SK-N-MC (cell line): ENCODE results near the gene WDFY3.

Source experiments
- DNase-seq: peaks from one replicate; pipeline ENCODE4 v3.0.0-alpha.2; 2011; ENCODE audit warnings: low read depth, low spot score
- H3K27ac ChIP-seq: fragments of 200-600 bp; sonication (generic); 2 replicates; pipeline ENCODE4 v1.5.1; 2016; ENCODE audit warnings: mixed run types
- H3K36me3 ChIP-seq: fragments of 200-600 bp; sonication (generic); 2 replicates; pipeline ENCODE4 v1.6.1; 2017; ENCODE audit warnings: antibody characterized with exemption, low read length, mixed read lengths; ENCODE audit not compliant: insufficient read depth
- H3K4me3 ChIP-seq: fragments of 200-600 bp; sonication (generic); 2 replicates; pipeline ENCODE4 v1.5.1; 2016
- H3K9ac ChIP-seq: fragments of 200-600 bp; sonication (generic); 2 replicates; pipeline ENCODE4 v1.8.0; 2017; ENCODE audit warnings: mixed run types, mixed read lengths; ENCODE audit not compliant: insufficient read length
- H3K9me3 ChIP-seq: fragments of 200-600 bp; sonication (generic); 2 replicates; pipeline ENCODE4 v1.6.1; 2017; ENCODE audit warnings: low read depth, mild to moderate bottlenecking, antibody characterized with exemption, low read length, moderate library complexity, mixed read lengths
- EZH2 ChIP-seq: fragments of 200-600 bp; sonication (generic); IDR thresholded peaks from one replicate; pipeline ENCODE4 v1.6.1; 2017; ENCODE audit warnings: antibody characterized with exemption
- FOXP2 ChIP-seq: optimal IDR thresholded peaks from 2 replicates; pipeline ENCODE3; 2011; ENCODE audit warnings: mild to moderate bottlenecking, moderate library complexity; ENCODE audit not compliant: insufficient read depth; ENCODE audit errors: extremely low read length, control extremely low read depth
- POLR2AphosphoS5 ChIP-seq: IDR thresholded peaks from 2 replicates; pipeline ENCODE4 v1.6.1; 2012; ENCODE audit warnings: mild to moderate bottlenecking, low read depth, low read length, borderline replicate concordance

WDFY3 gene

DNA sequence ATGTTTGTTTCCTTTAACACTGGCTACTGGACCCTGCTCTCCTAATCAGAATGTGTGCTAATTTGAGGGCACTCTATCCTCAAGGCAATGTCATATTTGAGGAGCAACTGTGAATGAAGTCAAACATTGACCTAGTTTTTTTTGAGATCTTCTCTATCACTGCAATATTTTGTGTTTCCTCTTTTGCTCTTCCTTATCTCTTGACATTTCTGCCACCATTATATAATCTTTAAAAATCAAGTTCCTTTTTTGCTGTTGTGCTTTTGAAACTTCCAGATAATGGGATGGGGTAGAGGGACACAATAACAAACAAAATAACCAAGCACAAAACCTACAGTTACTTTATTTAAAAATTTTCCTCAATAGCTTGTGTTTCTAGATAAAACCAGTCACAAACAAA lies 7.4 kb upstream of the WDFY3 start:
- Histone ChIP-seq H3K27ac (no peak overlapping the region), H3K36me3 (no peaks in the 10 kb centered on the region), H3K9me3 (no peaks in the 10 kb centered on the region), H3K4me3 (no peak overlapping the region), H3K9ac (no peak overlapping the region)
- TF ChIP-seq EZH2 (no peak), POLR2AphosphoS5 (no peak)
- DNase-seq, result no peak

GRCh38 chr4:84971319-84971932 lies 4.9 kb upstream of the WDFY3 start:
- H3K9ac ChIP-seq, result peak overlapping the region; percentile 22
- no peaks in the 10 kb centered on the region for H3K9me3 ChIP-seq
- no peaks in the 10 kb centered on the region for H3K36me3 ChIP-seq
- peak; percentile 58 for DNase-seq
- peak overlapping the region; percentile 20 for H3K4me3 ChIP-seq
- peak overlapping the region; percentile 78 for H3K27ac ChIP-seq
- TF ChIP-seq EZH2 (no peak), FOXP2 (no peak), POLR2AphosphoS5 (no peak)

- TF ChIP-seq EZH2, result no peak
- TF ChIP-seq FOXP2, result no peak
- TF ChIP-seq POLR2AphosphoS5, result no peak
- Histone ChIP-seq H3K36me3 (no peaks in the 10 kb centered on the region), H3K9me3 (no peaks in the 10 kb centered on the region), H3K4me3 (peak overlapping the region; percentile 95), H3K27ac (peak overlapping the region; percentile 50; the same call in 1 of the 2 replicates), H3K9ac (peak overlapping the region; percentile 83)
- no peak for DNase-seq
Measured at GRCh38 chr4:84968925-84969324, 2.4 kb upstream of the WDFY3 start.

- peak overlapping the region; percentile 95 for H3K4me3 ChIP-seq
- no peaks in the 10 kb centered on the region for H3K9me3 ChIP-seq
- no peak for TF ChIP-seq POLR2AphosphoS5
- H3K36me3 ChIP-seq, result peaks cover 6% of the 10 kb centered on the region; the same call in 1 of the 2 replicates
- peak overlapping the region; percentile 83 for H3K9ac ChIP-seq
- DNase-seq, result no peak
- H3K27ac ChIP-seq, result peak overlapping the region; percentile 37
Measured at GRCh38 chr4:84967243-84967690, 777 bp upstream of the WDFY3 start.

DNA sequence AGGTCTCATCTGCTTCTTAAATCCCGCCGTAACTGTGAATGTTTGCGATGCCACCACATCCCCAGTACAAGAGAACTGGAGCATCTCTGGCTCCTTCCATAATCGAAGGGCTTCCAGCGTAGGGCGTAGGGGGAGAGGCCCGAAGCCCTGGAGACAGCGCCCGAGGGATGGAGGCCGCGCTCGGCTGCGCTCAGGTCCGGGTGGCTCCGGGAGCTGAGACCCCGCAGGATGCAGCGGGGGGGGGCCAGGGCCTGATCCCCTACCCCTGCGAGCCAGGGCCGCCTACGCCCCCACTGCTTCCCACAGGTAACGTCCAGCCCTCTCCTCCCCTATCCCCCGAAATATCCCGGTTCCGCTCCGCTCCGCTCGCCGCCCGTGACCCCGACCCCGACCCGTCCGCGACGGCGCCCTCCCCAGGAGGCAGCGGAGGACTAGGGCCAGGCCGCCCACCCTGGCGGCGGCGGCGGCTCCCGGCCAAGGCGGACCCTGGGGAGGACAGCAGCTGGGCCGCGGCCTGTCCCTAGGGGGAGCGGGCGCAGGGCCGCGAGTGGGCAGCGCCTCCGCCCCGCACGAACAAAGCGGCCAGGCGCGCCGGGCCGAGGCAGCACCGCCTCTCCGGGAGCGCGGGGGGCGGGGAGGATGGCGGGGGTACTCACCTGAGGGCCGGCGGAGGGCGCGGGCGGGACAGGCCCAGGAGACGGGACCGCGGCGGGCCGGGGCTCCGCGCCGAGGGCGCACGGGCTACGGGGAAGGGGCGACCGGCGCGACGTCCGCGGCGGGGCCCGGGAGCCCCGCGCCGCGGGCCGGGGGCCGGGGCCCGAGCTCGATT lies 723 bp downstream of the WDFY3 start:
- Histone ChIP-seq H3K9ac (peak overlapping the region; percentile 85), H3K36me3 (peaks cover 6% of the 10 kb centered on the region; the same call in 1 of the 2 replicates), H3K27ac (0 out of 2 replicates have a peak overlapping the region, but pooled peaks have one; percentile 73), H3K4me3 (peak overlapping the region; percentile 95), H3K9me3 (no peaks in the 10 kb centered on the region)
- TF ChIP-seq FOXP2 (no peak), POLR2AphosphoS5 (no peak), EZH2 (no peak)
- no peak for DNase-seq

DNA sequence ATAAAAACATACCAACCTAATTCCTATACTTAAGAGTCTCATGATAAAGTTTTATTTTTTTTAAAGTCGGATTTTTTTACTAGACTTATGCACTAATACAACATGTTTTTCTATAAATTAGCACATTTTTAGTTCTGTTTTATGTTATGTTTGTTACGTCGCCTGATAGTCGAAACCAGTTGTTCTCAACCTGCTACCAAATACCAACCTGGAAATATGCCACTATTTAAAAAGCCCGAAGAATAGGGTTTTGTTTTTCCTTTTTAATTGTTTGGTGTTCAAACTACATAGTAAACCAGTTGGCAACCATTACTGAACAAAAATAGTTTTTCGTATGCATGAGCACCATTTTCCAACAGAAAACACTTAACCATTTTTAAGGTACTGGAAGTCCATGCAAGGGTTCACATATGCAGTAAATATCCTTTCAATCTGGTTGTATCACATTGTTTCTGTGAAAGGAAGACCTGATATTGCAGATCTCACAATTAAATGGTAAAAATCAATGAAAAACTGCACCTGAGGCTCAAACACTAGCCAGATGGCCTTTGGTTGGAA lies 1.4 kb downstream of the WDFY3 start:
- TF ChIP-seq EZH2 (no peak), POLR2AphosphoS5 (no peak), FOXP2 (no peak)
- Histone ChIP-seq H3K27ac (peak overlapping the region; percentile 28; the same call in 1 of the 2 replicates), H3K9ac (peak overlapping the region; percentile 85), H3K36me3 (peaks cover 6% of the 10 kb centered on the region; the same call in 1 of the 2 replicates), H3K4me3 (peak overlapping the region; percentile 95), H3K9me3 (no peaks in the 10 kb centered on the region)
- DNase-seq, result no peak

DNA sequence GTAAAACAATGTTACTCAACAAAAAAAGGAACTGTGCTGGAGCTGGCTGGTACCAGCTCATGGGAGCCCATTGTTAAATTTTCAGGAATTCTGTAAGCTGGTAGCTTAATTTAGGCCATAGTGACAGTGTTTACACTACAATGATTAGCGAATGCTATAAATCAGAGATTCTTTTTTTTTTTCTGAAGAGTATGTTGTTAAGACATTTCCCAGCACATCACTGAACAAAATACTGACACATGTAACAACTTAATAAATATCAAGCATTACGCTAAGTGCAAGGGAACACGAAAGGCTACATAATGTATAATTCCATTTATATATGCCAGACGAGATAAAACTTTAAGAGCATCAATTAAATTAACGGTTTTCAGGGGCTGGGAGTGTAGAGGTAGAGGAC lies 4.4 kb downstream of the WDFY3 start:
- H3K36me3 ChIP-seq, result peaks cover 6% of the 10 kb centered on the region
- TF ChIP-seq EZH2, result no peak
- no peak for TF ChIP-seq POLR2AphosphoS5
- TF ChIP-seq FOXP2, result no peak
- H3K27ac ChIP-seq, result no peak overlapping the region
- H3K9me3 ChIP-seq, result no peaks in the 10 kb centered on the region
- no peak overlapping the region for H3K9ac ChIP-seq
- H3K4me3 ChIP-seq, result no peak overlapping the region
- no peak for DNase-seq

DNA sequence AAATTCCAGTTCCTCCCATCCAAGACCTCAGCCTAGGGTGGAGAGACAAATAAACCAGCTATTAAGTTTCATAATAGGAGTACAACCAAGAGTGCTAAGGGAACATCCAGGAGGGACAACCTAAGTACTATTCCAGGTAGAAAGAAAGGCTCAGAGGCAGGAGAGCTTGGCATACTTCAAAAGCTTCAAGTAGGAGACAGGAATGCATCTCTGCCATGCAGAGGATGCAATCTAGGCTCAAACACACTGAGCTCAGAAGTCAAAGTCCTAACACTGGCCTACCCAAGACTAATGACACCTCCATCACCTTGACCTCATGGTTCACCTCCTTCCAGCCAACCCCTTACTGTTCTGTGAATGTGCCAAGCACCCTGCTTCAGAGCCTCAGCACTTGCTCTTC lies 8.1 kb downstream of the WDFY3 start:
- Histone ChIP-seq H3K36me3 (peaks cover 5% of the 10 kb centered on the region), H3K9ac (no peak overlapping the region), H3K4me3 (no peak overlapping the region), H3K9me3 (no peaks in the 10 kb centered on the region), H3K27ac (peak overlapping the region; percentile 84)
- DNase-seq, result no peak
- TF ChIP-seq FOXP2, result no peak
- TF ChIP-seq EZH2, result no peak
- no peak for TF ChIP-seq POLR2AphosphoS5
